Stimulated activated naive CD8-positive, alpha-beta T cell treated with anti-CD3 and anti-CD28 coated beads, Interleukin-15, amount 100 ng/mL, for 72 hours (primary cell): Measurements from ENCODE around the gene ASCL3.
"Not testable (repeated sequence)": the region's sequence is repeated elsewhere in the genome, so short reads cannot be mapped to it uniquely, and the experiment has no call there.

Experiments
- ATAC-seq: fragments of 150-1000 bp; cut with Tn5 transposase; 2 replicates; pipeline ENCODE4 v1.10.0; 2021; ENCODE audit warnings: mild to moderate bottlenecking, moderate library complexity
- DNase-seq, 2 donors: peaks; one replicate each; pipeline ENCODE4 v3.0.0; 2021 to 2022
- H3K27ac Mint-ChIP-seq, 2 donors: one replicate each; pipeline ENCODE4 v1.8.0; 2022; ENCODE audit warnings: mild to moderate bottlenecking in 2 of 2, mixed read lengths in 2 of 2, moderate library complexity in 2 of 2
- H3K27me3 Mint-ChIP-seq: one replicate; pipeline ENCODE4 v1.8.0; 2022; ENCODE audit warnings: mixed read lengths
- H3K4me1 Mint-ChIP-seq: one replicate; pipeline ENCODE4 v1.8.0; 2022; ENCODE audit warnings: mild to moderate bottlenecking, mixed read lengths
- H3K4me3 Mint-ChIP-seq, 2 donors: one replicate each; pipeline ENCODE4 v1.8.0; 2022; ENCODE audit warnings: mild to moderate bottlenecking in 2 of 2, mixed read lengths in 2 of 2, moderate library complexity in 1 of 2
- H3K9me3 Mint-ChIP-seq, 2 donors: one replicate each; pipeline ENCODE4 v1.8.0; 2022; ENCODE audit warnings: mixed read lengths in 2 of 2

ASCL3 gene

DNA sequence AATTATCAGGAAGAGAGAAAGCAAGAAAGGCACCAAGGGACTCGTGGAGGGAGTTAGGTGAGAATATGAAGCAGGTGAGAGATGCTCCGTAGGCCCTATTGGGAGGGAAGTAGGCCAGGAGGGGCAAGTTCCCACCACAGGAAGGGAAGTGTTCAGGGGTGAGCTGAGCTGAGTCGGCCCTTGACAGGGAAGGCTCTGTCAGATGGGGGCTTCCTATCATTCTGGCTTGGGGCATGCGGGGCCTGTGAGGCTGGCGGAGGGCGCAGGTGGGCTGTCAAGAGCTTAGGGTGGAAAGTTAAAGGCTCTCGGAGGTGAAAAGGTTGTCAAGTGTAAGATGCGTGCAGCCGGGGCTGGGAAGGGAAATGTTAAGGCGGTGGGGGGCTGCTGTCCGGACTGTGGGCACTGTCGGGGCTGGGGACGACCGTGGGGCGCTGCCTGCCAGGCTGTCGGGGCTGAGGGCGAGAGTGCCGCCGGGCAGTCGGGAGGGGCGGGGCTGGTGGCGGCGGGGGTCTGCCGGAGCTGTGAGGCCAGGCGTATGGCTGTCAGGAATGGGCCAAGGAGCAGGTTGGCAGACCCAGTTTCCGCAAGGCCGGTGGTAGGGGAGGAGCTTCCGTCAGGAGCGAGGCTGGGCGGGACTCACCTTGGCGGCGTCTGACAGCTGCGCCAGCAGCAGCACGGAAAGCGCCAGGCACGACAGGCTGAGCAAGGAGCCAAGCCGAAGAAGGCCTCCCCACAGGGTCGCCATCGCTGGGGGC, 20.9 kb upstream of the ASCL3 start:
- Mint-ChIP-seq H3K27ac (peak overlapping the region; percentile 99), H3K4me1 (peaks cover 38% of the 10 kb centered on the region), H3K9me3 (no peaks in the 10 kb centered on the region), H3K4me3 (peak overlapping the region; percentile 93 to 94), H3K27me3 (no peaks in the 10 kb centered on the region)
- peak; percentile 81 for ATAC-seq
- DNase-seq, result peak; percentile 79 to 82

DNA sequence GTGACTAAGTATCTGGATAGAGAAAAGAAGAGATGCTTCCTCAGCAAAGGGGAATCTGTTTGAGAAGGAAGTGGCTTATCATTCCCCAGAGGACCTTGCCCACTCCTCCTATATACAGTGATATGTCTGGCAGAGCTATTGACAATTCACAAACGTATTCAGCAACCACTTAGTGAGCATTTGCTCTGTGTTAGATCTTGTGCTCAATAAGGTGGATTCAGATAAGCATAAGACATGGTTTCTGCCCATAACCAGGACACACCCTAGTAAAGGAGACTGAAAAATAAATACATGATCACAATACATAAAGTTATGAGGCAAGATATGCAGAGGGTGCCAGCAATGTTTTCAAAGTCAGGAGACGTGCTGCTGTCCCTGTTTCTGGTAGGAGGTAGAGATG, 20.0 kb upstream of the ASCL3 start:
- DNase-seq (no peak), ATAC-seq (no peak)
- Mint-ChIP-seq H3K27ac (peak overlapping the region; percentile 12 to 88), H3K4me3 (peak overlapping the region; percentile 93 to 94), H3K27me3 (no peaks in the 10 kb centered on the region), H3K9me3 (no peaks in the 10 kb centered on the region), H3K4me1 (peaks cover 38% of the 10 kb centered on the region)

DNA sequence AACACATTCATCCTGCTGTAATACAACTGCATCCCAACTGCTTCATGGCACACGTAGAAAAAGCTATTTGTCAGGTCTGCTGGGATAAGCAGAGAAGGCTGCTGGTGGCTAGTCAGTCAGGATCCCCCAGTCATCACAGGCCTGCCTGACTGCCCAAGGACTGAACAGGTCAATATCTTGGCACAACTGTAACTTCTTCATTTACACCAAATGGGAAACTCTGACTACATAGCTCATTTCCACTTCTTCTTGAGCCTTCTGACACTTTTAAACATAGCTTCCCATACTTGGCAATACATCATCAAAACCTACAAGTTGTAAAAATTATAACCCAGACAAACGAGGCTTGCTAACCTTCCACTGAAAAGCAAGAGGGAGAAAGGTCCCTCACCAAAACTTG, 18.6 kb upstream of the ASCL3 start:
- no peaks in the 10 kb centered on the region for H3K9me3 Mint-ChIP-seq
- ATAC-seq (no peak), DNase-seq (no peak)
- no peak overlapping the region for H3K27ac Mint-ChIP-seq
- no peaks in the 10 kb centered on the region for H3K27me3 Mint-ChIP-seq
- no peak overlapping the region for H3K4me3 Mint-ChIP-seq
- peaks cover 44% of the 10 kb centered on the region for H3K4me1 Mint-ChIP-seq

DNA sequence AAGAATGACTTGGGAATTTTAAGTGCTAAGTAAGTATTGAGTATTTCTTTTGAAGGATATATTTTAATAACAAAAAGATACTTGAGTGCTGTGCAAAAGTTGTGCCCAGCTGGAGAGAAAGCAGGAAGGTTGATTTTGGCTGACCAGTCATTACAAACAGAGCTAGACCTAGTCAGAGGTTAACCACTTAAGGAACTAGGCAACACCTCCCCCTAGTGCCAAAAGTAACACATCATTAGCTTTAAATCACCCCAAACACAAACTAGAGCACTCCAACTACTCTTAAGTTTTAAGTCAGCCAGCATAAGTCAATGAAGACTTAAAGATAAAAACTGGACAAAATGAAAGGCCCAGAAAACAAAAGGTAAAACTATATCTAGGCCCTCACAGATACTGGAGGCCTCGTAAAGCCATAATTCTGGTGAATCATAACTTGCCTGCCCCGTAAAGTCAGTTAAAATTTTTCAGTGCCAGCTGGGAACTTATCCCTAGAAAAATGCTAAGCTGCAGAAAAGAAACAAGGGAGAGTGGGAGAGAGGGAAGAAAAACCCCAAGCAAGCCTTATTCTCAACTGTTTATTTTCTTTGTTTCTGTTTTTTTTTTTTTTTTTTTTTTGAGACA, 16.8 kb upstream of the ASCL3 start:
- no peaks in the 10 kb centered on the region for H3K9me3 Mint-ChIP-seq
- peaks cover 30% of the 10 kb centered on the region for H3K4me1 Mint-ChIP-seq
- peak; percentile 56 for ATAC-seq
- H3K27ac Mint-ChIP-seq, result no peak overlapping the region
- DNase-seq, result peak; percentile 39 to 43
- H3K27me3 Mint-ChIP-seq, result no peaks in the 10 kb centered on the region
- no peak overlapping the region for H3K4me3 Mint-ChIP-seq

DNA sequence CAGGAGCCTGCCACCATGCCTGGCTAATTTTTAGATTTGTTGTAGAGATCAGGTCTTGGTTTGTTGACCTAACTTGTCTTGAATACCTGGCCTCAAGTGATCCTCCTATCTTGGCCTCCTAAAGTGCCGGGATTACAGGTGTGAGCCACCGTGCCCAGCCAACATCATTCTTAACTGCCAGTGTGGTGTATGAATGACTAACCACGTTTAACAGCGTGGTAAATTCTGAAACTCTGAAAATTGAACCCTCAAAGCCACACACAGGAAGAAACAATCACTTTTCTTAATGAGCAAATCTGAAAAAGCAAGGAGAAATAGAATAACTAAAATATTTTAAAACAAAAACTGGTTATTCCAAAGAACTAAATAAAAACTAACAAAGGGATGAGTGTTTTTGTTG, 14.0 kb upstream of the ASCL3 start:
- Mint-ChIP-seq H3K27me3 (no peaks in the 10 kb centered on the region), H3K4me1 (peaks cover 21% of the 10 kb centered on the region), H3K27ac (peak overlapping the region in 1 of 2 donors; percentile 91), H3K9me3 (no peaks in the 10 kb centered on the region), H3K4me3 (no peak overlapping the region)
- ATAC-seq (peak; percentile 81), DNase-seq (peak; percentile 3 to 36)

DNA sequence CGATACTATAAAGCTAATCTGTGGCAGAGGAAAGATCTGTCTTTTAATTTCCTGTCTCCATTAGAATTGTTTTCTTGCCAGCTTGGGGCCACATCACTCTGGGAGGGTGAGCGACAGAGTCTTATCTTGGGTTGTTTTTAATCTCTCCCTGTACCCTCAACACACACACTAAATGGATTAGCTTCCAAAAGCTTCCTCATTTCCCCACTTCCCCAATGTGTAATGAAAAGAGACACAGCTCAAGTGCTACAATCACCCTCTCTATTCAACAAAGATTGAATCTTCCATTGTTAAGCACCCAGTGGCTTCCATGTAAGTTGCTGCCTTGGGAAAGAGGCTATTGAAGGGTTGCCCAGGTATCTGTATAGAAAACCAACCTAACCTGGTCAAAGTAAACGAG, 6.1 kb upstream of the ASCL3 start:
- no peak for DNase-seq
- no peaks in the 10 kb centered on the region for H3K4me1 Mint-ChIP-seq

DNA sequence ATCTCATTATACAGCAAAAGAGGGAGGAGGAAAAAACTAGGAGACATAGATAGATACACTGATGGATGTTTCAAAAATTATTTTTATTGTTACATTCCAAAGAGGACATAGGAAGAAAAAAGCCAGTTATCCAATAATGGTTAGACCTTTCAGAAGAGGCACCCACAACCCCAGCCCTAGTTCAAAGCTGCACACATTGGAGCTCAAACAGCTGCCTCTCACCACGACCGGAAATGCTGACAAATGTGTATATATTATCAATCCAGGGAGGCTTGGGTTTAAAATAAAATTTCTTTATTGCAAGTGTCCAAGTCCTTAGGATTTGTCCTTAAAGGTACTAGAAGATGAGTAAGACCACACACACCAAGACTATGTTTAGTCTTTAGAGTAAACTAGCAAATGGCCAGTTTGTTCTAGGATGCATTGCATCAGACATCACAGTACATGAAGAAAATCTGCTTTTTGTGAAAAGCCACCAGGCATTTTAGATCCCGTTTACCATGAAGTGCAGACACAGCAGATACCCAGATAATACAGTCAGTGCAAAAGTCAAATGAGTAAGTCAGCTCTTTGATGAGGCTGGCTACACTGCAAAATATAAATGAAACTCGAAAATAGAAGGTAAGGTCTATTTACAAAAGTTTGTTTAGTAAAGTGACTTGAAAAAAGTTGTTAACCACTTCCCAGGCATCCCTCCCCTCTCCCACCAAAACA, 4.6 kb upstream of the ASCL3 start:
- Mint-ChIP-seq H3K27ac (no peak overlapping the region), H3K27me3 (no peaks in the 10 kb centered on the region), H3K9me3 (no peaks in the 10 kb centered on the region), H3K4me3 (no peak overlapping the region), H3K4me1 (no peaks in the 10 kb centered on the region)
- no peak for ATAC-seq
- DNase-seq, result no peak

More for the DNA sequence above, 6.1 kb upstream of the ASCL3 start:
- Mint-ChIP-seq H3K9me3 (no peaks in the 10 kb centered on the region), H3K27me3 (no peaks in the 10 kb centered on the region), H3K4me3 (no peak overlapping the region), H3K27ac (peak overlapping the region in 1 of 2 donors; percentile 16)
- ATAC-seq, result no peak

DNA sequence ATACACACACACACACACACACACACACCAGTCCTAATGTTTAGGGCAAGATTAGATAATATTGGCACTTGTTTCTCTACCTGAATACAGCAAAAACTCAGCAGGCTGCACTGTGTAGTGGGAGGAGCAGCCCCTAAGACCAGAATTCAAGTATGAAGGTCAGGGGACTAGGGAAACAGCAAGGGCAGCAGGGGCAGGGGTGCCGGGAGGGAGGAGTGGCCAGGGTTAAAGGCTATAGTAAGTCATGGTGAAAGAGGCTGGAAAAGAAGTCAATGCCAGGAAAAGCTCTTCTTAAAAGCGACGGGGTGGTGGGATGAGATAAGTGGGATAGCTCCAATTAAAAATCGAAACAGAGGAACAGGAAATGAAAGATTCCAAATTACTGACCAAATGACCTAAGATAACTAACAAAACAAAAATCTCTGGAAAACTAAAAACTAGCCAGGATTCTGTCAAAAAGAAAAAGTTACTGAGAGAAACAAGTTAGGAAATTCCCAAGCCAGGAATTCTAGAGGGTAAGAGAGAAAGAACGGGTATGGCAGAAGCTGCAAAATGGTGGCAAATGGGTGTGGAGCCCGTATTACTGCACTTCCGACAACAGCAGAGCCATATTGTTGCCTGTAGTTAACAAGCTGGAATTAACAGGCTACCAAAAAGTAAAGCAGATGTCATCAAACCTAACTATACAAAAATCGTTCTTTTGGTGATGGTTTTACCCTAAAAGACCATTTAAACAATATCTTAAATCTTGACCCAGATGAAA, 1.3 kb downstream of the ASCL3 start:
- Mint-ChIP-seq H3K27me3 (no peaks in the 10 kb centered on the region), H3K4me1 (no peaks in the 10 kb centered on the region), H3K4me3 (no peak overlapping the region), H3K27ac (no peak overlapping the region), H3K9me3 (no peaks in the 10 kb centered on the region)
- ATAC-seq, result no peak
- DNase-seq, result no peak

DNA sequence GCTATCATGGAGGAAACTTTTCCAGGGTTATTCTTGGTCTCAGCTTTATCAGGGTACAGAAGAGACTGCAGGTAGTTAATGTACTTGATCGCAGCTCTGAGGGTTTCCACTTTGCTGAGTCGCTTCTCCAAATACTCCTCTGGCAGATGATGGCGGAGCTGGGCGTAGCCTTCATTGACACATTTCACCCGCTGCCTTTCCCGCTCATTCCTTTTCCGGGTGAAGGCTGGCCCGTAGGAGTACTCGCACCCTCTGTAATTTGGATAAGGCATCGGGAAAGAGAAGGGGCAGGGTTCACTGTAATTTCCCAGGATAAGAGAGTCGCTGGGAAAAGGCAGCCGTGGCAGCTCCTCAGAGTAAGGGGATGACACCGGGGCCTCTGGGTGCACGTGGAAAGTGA, 5.2 kb downstream of the ASCL3 start:
- H3K9me3 Mint-ChIP-seq, result no peaks in the 10 kb centered on the region
- no peak for DNase-seq
- peak overlapping the region in 1 of 2 donors; percentile 3 for H3K27ac Mint-ChIP-seq
- H3K27me3 Mint-ChIP-seq, result no peaks in the 10 kb centered on the region
- H3K4me3 Mint-ChIP-seq, result no peak overlapping the region
- no peaks in the 10 kb centered on the region for H3K4me1 Mint-ChIP-seq
- no peak for ATAC-seq

DNA sequence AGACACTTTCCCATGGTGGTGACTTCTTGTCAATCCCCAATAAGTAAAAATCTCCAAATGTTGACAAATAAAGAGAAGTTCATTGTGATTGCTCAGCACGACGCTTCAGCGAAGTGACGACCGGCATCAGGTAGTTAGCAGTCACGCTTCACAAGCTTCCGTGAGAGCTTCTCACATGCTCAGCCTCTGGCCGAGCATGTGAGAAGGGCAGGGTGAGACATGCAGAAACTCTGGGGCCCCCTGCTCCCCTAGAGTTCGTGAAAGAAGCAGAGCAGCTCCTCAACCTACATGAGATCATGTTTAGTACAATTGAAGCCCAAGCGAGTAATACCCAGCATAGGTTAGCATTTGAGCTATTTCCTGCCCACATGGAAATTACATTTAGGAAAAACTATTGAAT, 5.7 kb downstream of the ASCL3 start:
- ATAC-seq (no peak), DNase-seq (no peak)
- Mint-ChIP-seq H3K27me3 (no peaks in the 10 kb centered on the region), H3K9me3 (no peaks in the 10 kb centered on the region), H3K4me3 (no peak overlapping the region), H3K27ac (no peak overlapping the region), H3K4me1 (no peaks in the 10 kb centered on the region)

DNA sequence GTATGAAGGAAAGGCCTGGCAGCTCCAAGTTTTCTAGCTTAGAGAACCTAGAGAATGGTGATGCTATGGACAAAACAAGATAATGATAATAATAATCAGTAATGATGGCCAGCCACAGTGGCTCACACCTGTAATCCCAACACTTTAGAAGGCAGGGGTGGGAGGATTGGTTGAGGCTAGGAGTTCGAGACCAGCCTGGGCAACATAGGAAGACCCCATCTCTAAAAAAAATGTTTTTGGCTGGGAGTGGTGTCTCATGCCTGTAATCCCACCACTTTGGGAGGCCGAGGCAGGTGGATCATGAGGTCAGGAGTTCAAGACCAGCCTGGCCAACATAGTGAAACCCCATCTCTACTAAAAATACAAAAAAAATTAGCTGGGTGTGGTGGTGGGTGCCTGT, 7.0 kb downstream of the ASCL3 start:
- not testable (repeated sequence) for H3K27ac Mint-ChIP-seq, DNase-seq, ATAC-seq, H3K4me3 Mint-ChIP-seq, H3K4me1 Mint-ChIP-seq, H3K27me3 Mint-ChIP-seq, H3K9me3 Mint-ChIP-seq

DNA sequence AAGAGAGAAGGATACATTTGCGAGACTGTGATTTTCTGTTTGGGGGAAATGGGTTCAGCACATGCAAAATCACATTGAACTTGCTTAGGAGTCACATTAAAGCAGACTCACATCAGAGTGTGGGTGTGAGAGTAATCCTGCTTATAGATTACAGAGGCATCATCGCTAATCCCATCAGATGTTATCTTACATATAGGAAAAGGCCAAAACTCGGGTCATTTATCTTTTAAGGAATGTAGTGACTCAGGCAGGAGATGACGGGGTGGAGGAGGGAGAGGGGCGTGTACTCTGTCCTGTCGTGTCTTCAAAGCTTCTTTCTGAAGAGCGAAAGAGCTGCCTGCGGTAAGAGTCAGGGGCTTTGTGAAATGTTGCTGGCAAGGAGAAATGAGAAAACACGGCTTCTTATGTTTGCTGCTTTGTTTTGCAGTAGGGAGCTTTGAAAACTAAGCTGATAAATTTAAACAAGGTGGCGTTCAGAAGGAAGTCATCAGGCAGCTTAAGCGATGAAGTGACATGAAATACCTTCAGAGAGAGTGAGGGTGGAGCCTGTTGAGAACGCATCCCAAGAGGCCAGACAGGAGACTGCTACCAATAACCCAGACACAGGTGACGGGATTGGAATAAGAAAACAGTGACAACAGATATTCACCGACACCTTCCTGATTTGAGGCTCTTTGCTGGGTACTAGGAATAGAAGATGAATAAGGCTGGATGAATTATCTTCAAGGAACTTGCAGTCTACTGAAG, 7.9 kb downstream of the ASCL3 start:
- no peaks in the 10 kb centered on the region for H3K9me3 Mint-ChIP-seq
- H3K27me3 Mint-ChIP-seq, result no peaks in the 10 kb centered on the region
- H3K4me3 Mint-ChIP-seq, result no peak overlapping the region
- peak overlapping the region in 1 of 2 donors; percentile 17 for H3K27ac Mint-ChIP-seq
- ATAC-seq (no peak), DNase-seq (no peak)
- no peaks in the 10 kb centered on the region for H3K4me1 Mint-ChIP-seq

DNA sequence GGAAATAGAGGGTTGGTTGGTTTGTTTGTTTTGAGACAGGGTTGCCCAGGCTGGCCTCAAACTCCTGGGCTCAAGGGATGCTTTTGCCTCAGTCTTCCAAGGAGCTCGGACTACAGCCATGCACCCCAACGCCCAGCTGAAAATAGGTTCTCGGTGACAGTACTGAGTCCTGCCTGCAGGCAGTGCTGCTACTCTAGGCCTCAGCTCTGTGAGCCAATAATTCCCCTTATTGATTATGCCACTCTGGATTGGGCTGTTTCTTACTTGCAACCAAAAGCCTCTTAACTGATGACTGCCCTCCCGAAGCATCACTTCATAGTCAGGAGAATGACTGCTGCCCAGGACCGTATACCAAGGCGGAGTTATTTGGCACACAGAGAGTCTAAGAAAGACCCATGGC, 8.9 kb downstream of the ASCL3 start:
- Mint-ChIP-seq H3K9me3 (no peaks in the 10 kb centered on the region), H3K4me3 (no peak overlapping the region)

DNA sequence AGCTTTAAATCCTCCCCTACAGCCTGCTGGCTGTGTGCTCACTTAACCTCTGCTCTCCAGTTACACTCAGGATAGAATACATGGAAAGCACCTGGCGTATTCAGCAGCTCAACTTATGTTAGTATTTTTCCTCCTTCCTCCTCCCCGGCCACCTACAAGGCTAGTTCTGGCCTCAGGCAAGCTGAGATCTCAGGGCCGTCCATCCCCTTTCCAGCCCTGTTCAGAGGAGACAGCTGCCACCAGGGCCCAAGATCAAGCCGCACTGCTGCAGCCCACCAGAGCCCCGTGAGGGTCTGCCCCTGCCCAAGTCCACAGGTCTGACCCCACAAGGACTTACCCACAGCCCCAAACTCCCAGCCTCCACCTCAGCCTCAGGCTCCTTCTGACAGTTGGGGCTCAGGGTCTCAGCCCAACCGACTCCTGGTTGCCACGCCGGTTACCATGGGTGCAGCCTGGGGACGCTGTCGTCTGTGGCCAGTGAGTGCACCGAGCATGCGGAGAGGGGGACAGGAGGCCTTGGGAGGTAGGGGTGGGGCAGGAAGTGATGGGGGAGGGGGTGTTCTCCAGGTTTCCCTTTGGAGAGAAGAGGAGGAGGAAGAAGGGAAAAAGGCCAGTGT, 10.1 kb downstream of the ASCL3 start, which contains the start of gene C11orf16:
TSS of gene C11orf16 (minus strand) at position 384 of the 617 bp plus-strand sequence. CDS start 639 bp downstream, outside the sequence.
- DNase-seq, result no peak
- ATAC-seq, result no peak
- no peaks in the 10 kb centered on the region for H3K27me3 Mint-ChIP-seq
- no peak within 1 kb of the TSS for H3K4me3 Mint-ChIP-seq
- H3K9me3 Mint-ChIP-seq, result no peaks in the 10 kb centered on the region
- peak within 1 kb of the TSS in 1 of 2 donors; percentile 39 for H3K27ac Mint-ChIP-seq
- H3K4me1 Mint-ChIP-seq, result no peaks in the 10 kb centered on the region

More for the DNA sequence above, 8.9 kb downstream of the ASCL3 start:
- Mint-ChIP-seq H3K27ac (peak overlapping the region in 1 of 2 donors; percentile 39), H3K27me3 (no peaks in the 10 kb centered on the region), H3K4me1 (no peaks in the 10 kb centered on the region)
- no peak for ATAC-seq
- no peak for DNase-seq
